Stomach (tissue), 9 donors: ENCODE results near the gene DOCK1. TPM values are rescaled to one million over a fixed set of nuclear protein-coding genes. Genes with fewer than 3 reads are reported as not detected.

Source experiments
- DNase-seq, 2 donors: peaks; one replicate each; pipeline versions ENCODE4 v3.0.0 to v3.0.0-alpha.2; 2013 to 2019
- H3K27ac ChIP-seq, 5 donors: fragments of 200-600 bp in 4 of 5; sonication (generic) in 4 of 5; one replicate each; pipeline ENCODE4 v1.5.1; 2013 to 2019; ENCODE audit warnings: mild to moderate bottlenecking in 1 of 5, moderate library complexity in 1 of 5
- H3K27me3 ChIP-seq, 3 donors: fragments of 200-600 bp; sonication (generic); one replicate each; pipeline ENCODE4 v1.5.1; 2017 to 2019; ENCODE audit warnings: mixed run types in 1 of 3
- H3K36me3 ChIP-seq, 4 donors: fragments of 200-600 bp; sonication (generic); 1 replicate in 3 of 4; 2 replicates in 1 of 4; pipeline ENCODE4 v1.5.1; 2016 to 2019
- H3K4me1 ChIP-seq, 4 donors: fragments of 200-600 bp; sonication (generic); one replicate each; pipeline ENCODE4 v1.5.1; 2016 to 2019
- H3K4me3 ChIP-seq, 4 donors: fragments of 200-600 bp; sonication (generic) in 3 of 4; one replicate each; pipeline ENCODE4 v1.5.1; 2016 to 2019; ENCODE audit warnings: mild to moderate bottlenecking in 1 of 4
- H3K9me3 ChIP-seq, 4 donors: fragments of 200-600 bp; sonication (generic); one replicate each; pipeline ENCODE4 v1.5.1; 2016 to 2019
- EP300 ChIP-seq: sonication (generic); formaldehyde crosslinking; IDR thresholded peaks from one replicate; pipeline ENCODE4 v1.6.1; 2017; ENCODE audit warnings: antibody characterized with exemption
- POLR2A ChIP-seq, 4 donors: fragments of 450-650 bp; IDR thresholded peaks; one replicate each; pipeline ENCODE4 v1.6.1; 2016; ENCODE audit warnings: antibody characterized with exemption in 4 of 4, control low read depth in 2 of 4, mild to moderate bottlenecking in 1 of 4, moderate library complexity in 1 of 4
- POLR2AphosphoS5 ChIP-seq, 3 donors: sonication (generic); formaldehyde crosslinking; IDR thresholded peaks; one replicate each; pipeline ENCODE4 v1.6.1; 2016; ENCODE audit warnings: antibody characterized with exemption in 3 of 3
- WGBS, 5 donors: extraction: QIAGEN DNeasy Blood & Tissue Kit in 3 of 5; methylation state at CpG; one replicate each; pipeline versions ENCODE4 v1.1.5 to v1.1.7; 2013 to 2018; 5-methylcytosine and 5-hydroxymethylcytosine counted together
- intact Hi-C: fragments of 100-400 bp; cut with DNase I; formaldehyde crosslinking; loops from one replicate; pipeline ENCODE4 v1.15.1; 2023; ENCODE audit warnings: low total_unique reads
- polyA plus RNA-seq, 3 donors: library from polyadenylated mRNA; stranded (reverse); fragments of 200-250 nt; gene quantifications; one replicate each; pipeline ENCODE4 v1.2.3, GENCODE V29; 2013
- total RNA-seq, 5 donors: library from RNA; depleted of rRNA; stranded (reverse); fragments of >200 nt; gene quantifications; one replicate each; pipeline versions ENCODE4 v1.1.0 to v1.2.3, GENCODE V29; 2014 to 2016
- TF ChIP-seq, protein P1 (sequence below), 7 experiments: fragments of 450-650 bp in 4 of 7; fragments of 200-600 bp in 3 of 7; sonication (generic) in 3 of 7; IDR thresholded peaks; one replicate each; pipeline ENCODE4 v1.5.1; 2016 to 2019; ENCODE audit warnings: antibody characterized with exemption in 7 of 7, control low read depth in 2 of 7, mild to moderate bottlenecking in 1 of 7
- donor health status: healthy with polysubstance abuse.
- donor health status: Bipolar disorder and iron deficiency.
- donor health status: healthy.

DOCK1 gene
- total and polyA plus RNA-seq, 8 donors: 8.4 to 114 (median 35.0) TPM

DNA sequence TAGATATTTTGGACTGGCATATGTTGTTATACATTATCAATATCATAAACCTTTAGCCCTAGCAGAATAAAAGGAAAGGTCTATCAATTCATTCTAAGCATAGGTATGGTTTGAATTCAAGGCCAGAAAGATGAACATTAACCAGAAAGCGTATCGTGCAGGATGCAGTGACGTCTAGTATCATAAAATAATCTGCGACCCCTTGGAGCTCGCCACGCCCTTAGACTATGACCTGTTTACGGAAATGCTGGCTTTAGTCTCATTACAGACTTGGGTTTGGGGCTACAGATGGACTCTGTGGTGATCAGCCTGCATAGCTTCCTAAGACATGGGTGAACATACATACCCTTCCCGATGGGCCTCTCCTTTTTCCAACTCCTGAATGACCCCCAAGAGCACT, 269.6 kb downstream of the DOCK1 start:
- Histone ChIP-seq H3K9me3 (no peaks in the 10 kb centered on the region), H3K4me3 (no peak overlapping the region), H3K27me3 (no peaks in the 10 kb centered on the region), H3K4me1 (no peaks in the 10 kb centered on the region), H3K27ac (no peak overlapping the region), H3K36me3 (peaks cover 0 to 33% (median 15%) of the 10 kb centered on the region in 4 donors)
- 82 to 98% (median 97%) methylated on average over 8 of the region's 8 CpGs for WGBS, 5 donors
- intact Hi-C loops: no loop called here
- TF ChIP-seq EP300: no peak
- no peak for DNase-seq

DNA sequence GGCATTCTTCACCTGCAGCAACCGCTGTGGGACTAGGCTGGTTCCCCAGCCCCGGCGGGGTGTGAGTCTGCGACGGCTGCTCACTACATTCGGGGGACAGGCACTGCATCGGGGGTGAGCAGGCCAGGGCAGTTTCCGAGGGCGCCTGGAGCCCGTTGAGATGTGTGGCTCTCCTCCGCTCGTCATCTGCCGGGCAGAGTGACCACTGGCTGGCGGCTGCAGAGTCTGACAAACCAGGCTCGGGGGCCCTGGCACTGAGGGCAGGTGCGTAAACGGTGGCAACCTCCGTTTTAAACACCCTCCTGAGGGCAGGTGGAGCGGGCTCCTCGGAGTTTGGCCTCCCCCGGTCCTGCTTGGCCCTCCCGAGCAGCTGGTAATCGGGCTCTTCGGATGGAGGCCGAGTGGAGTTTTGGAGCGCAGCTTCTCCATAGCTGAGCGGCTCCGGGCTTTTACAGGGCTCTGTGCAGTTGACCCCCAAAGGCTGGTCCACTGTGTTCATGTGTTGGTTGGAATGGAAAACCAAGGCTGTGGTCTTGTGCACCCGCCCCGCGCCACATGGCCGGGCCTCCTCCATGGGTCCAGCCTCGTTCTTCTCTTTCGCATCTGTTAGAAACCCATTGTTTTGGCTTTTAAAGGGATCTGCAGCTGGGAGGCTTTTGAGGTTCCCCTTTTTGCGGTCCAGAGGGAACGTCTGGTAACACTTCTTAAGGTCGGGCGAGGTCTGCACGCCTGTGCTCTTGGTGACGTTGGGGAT, 270.3 kb downstream of the DOCK1 start:
- intact Hi-C loops: no loop called here
- no peaks in the 10 kb centered on the region for H3K4me1 ChIP-seq
- peaks cover 0 to 33% (median 15%) of the 10 kb centered on the region in 4 donors for H3K36me3 ChIP-seq
- no peaks in the 10 kb centered on the region for H3K27me3 ChIP-seq
- no peak for DNase-seq
- WGBS, 5 donors: 94 to 97% (median 96%) methylated on average over 34 to 40 of the region's 40 CpGs
- no peak for TF ChIP-seq EP300
- no peak for TF ChIP-seq POLR2A (IDR thresholded peaks at IDR 0.05)
- TF ChIP-seq, protein P1, sequence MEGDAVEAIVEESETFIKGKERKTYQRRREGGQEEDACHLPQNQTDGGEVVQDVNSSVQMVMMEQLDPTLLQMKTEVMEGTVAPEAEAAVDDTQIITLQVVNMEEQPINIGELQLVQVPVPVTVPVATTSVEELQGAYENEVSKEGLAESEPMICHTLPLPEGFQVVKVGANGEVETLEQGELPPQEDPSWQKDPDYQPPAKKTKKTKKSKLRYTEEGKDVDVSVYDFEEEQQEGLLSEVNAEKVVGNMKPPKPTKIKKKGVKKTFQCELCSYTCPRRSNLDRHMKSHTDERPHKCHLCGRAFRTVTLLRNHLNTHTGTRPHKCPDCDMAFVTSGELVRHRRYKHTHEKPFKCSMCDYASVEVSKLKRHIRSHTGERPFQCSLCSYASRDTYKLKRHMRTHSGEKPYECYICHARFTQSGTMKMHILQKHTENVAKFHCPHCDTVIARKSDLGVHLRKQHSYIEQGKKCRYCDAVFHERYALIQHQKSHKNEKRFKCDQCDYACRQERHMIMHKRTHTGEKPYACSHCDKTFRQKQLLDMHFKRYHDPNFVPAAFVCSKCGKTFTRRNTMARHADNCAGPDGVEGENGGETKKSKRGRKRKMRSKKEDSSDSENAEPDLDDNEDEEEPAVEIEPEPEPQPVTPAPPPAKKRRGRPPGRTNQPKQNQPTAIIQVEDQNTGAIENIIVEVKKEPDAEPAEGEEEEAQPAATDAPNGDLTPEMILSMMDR (IDR thresholded peaks at IDR 0.05): no peak
- no peak for TF ChIP-seq POLR2AphosphoS5 (IDR thresholded peaks at IDR 0.05)
- H3K27ac ChIP-seq: no peak overlapping the region
- H3K9me3 ChIP-seq: no peaks in the 10 kb centered on the region
- H3K4me3 ChIP-seq: no peak overlapping the region

GRCh38 chr10:127176649-127177048, 271.4 kb downstream of the DOCK1 start:
- intact Hi-C loops: no loop called here
- H3K27ac ChIP-seq: no peak overlapping the region
- TF ChIP-seq, protein P1 (IDR thresholded peaks at IDR 0.05): no peak
- no peak for TF ChIP-seq EP300
- no peak for TF ChIP-seq POLR2AphosphoS5 (IDR thresholded peaks at IDR 0.05)
- TF ChIP-seq POLR2A (IDR thresholded peaks at IDR 0.05): no peak
- no peaks in the 10 kb centered on the region for H3K4me1 ChIP-seq
- H3K4me3 ChIP-seq: no peak overlapping the region
- H3K27me3 ChIP-seq: no peaks in the 10 kb centered on the region
- DNase-seq: no peak
- H3K36me3 ChIP-seq: peaks cover 0 to 33% (median 15%) of the 10 kb centered on the region in 4 donors
- WGBS, 5 donors: 85 to 94% (median 92%) methylated on average over 16 of the region's 16 CpGs
- H3K9me3 ChIP-seq: no peaks in the 10 kb centered on the region

DNA sequence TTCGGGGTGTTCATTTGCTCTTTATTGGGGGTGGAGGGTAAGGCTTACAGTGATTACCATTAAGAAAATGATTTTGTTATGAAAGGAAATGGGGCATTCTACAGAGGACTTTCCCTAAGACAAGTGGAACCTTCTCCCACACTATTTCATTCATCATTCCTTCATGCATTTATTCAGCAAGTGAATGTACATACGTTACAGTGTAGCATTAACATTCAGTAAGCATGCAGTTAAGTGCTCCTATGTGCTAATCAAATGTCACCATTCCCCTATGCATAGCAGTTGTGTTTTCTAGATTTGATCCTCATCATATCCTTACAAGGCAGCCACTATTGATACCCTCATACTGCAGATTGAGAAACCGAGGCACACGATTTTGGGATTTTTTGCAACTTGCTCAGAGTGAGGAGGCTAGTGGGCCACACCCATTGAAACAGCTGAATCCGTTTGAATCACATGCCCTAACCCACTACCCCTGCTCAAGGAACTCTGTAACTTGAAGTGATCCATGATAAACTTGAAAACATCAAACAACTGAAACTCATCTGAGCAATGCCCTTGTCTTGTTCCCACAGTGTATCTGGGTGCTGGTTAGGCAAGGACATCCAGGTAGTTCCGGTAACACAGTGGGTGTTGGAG, 274.5 kb downstream of the DOCK1 start:
- H3K36me3 ChIP-seq: peaks cover 0 to 20% (median 10%) of the 10 kb centered on the region in 4 donors
- H3K9me3 ChIP-seq: no peaks in the 10 kb centered on the region
- no peak for DNase-seq
- no peak overlapping the region for H3K4me3 ChIP-seq
- H3K4me1 ChIP-seq: no peaks in the 10 kb centered on the region
- no peaks in the 10 kb centered on the region for H3K27me3 ChIP-seq
- H3K27ac ChIP-seq: no peak overlapping the region
- 90 to 97% (median 94%) methylated on average over 6 of the region's 6 CpGs for WGBS, 5 donors
- TF ChIP-seq POLR2AphosphoS5 (IDR thresholded peaks at IDR 0.05): no peak
- TF ChIP-seq EP300: no peak
- no peak for TF ChIP-seq POLR2A (IDR thresholded peaks at IDR 0.05)
- TF ChIP-seq, protein P1 (IDR thresholded peaks at IDR 0.05): no peak
- intact Hi-C loops: no loop called here

DNA sequence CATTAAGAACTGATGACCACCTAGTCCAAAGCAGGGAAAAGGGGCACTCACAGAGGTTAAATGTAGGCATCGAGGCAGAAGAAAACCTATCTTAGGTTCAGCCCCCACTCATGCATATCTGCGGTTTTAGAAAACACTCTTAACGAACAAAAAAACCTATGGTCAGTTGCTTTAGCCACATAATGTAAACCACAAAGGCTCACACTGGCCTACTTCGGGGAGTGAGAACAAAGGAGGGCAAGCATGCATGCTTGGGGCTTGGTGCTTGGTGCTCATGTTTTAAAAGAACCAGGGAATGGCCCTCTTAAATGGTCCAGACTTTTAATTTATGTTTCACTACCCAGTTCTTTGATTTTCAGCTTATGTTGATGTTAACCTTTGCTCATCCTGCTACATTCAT, 276.9 kb downstream of the DOCK1 start:
- H3K4me1 ChIP-seq: no peaks in the 10 kb centered on the region
- DNase-seq: no peak
- TF ChIP-seq, protein P1 (IDR thresholded peaks at IDR 0.05): no peak
- no peak for TF ChIP-seq EP300
- TF ChIP-seq POLR2A (IDR thresholded peaks at IDR 0.05): no peak
- TF ChIP-seq POLR2AphosphoS5 (IDR thresholded peaks at IDR 0.05): no peak
- no peak overlapping the region for H3K4me3 ChIP-seq
- H3K36me3 ChIP-seq: peaks cover 0 to 12% (median 6%) of the 10 kb centered on the region in 4 donors
- intact Hi-C loops: no loop called here
- H3K27ac ChIP-seq: no peak overlapping the region
- no peaks in the 10 kb centered on the region for H3K9me3 ChIP-seq
- H3K27me3 ChIP-seq: no peaks in the 10 kb centered on the region
- 87 to 95% (median 92%) methylated on average over 4 of the region's 4 CpGs for WGBS, 5 donors
